ENCODE results near the gene TMPRSS11B.
"Not testable (repeated sequence)": the region's sequence is repeated elsewhere in the genome, so short reads cannot be mapped to it uniquely, and the experiment has no call there.

TMPRSS11B gene, protein sequence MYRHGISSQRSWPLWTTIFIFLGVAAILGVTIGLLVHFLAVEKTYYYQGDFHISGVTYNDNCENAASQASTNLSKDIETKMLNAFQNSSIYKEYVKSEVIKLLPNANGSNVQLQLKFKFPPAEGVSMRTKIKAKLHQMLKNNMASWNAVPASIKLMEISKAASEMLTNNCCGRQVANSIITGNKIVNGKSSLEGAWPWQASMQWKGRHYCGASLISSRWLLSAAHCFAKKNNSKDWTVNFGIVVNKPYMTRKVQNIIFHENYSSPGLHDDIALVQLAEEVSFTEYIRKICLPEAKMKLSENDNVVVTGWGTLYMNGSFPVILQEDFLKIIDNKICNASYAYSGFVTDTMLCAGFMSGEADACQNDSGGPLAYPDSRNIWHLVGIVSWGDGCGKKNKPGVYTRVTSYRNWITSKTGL

DNA sequence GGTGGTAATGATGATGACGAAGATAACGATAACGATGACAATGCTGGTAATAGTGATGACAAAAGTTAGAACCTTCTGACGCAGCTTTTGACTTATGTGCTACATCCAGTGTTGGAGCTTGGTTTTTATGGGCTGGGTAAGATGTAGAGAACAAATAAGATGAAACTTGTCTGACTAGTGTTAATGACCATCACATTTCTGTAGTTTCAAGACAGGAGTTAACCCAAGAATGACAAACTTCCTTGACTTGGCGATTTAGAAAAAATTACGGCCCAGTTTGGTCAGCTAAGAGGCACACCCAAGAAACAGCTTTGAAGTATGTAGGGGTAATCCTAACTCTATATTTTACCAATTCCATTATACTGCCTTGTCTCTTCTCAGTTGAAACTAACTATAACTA lies at the start of gene TMPRSS11B:
Gene TMPRSS11B (minus strand): TSS at position 101 of the 400 bp plus-strand sequence. CDS start 136 bp downstream, outside the sequence.
- Histone ChIP-seq H3K9me3 (ENCODE audit: low read length) (no peaks in the 10 kb centered on the region), H3K36me3 (ENCODE audit: insufficient read depth, low read length) (no peaks in the 10 kb centered on the region), H2AFZ (ENCODE audit: low read depth, low read length) (no peak within 1 kb of the TSS), H3K4me3 (ENCODE audit: low read length) (no peak within 1 kb of the TSS), H3K4me1 (ENCODE audit: insufficient read depth, low read length) (no peaks in the 10 kb centered on the region), H3K27me3 (ENCODE audit: insufficient read depth, low read length) (no peaks in the 10 kb centered on the region)

GRCh38 chr4:68291256-68291655 lies 45.8 kb upstream of the TMPRSS11B start:
- Histone ChIP-seq H3K9me3 (ENCODE audit: low read length) (no peaks in the 10 kb centered on the region), H3K4me3 (ENCODE audit: low read length) (no peak overlapping the region), H3K36me3 (ENCODE audit: insufficient read depth, low read length) (no peaks in the 10 kb centered on the region), H3K4me1 (ENCODE audit: insufficient read depth, low read length) (no peaks in the 10 kb centered on the region), H3K27me3 (ENCODE audit: insufficient read depth, low read length) (no peaks in the 10 kb centered on the region), H2AFZ (ENCODE audit: low read depth, low read length) (no peak overlapping the region)

DNA sequence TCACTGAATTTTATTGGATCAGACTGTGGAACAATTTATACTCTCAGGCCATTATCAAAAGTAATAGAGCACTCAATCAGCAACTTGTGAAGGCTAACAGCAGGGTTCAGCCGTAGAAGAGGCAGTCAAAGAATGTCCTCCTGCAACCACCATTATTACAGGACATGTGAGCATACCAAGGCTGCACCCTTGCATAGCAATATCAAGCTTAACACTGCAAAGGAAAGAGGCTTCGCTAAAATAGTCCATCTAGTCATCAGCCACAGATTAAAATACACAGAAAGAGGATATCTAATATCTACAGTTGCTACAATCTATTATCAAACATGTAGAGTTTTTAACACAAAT lies 42.9 kb upstream of the TMPRSS11B start:
- H3K36me3 ChIP-seq (ENCODE audit: insufficient read depth, low read length) = no peaks in the 10 kb centered on the region
- H3K4me3 ChIP-seq (ENCODE audit: low read length) = no peak overlapping the region
- no peaks in the 10 kb centered on the region for H3K27me3 ChIP-seq (ENCODE audit: insufficient read depth, low read length)
- H2AFZ ChIP-seq (ENCODE audit: low read depth, low read length) = no peak overlapping the region
- no peaks in the 10 kb centered on the region for H3K4me1 ChIP-seq (ENCODE audit: insufficient read depth, low read length)
- H3K9me3 ChIP-seq (ENCODE audit: low read length) = no peaks in the 10 kb centered on the region

DNA sequence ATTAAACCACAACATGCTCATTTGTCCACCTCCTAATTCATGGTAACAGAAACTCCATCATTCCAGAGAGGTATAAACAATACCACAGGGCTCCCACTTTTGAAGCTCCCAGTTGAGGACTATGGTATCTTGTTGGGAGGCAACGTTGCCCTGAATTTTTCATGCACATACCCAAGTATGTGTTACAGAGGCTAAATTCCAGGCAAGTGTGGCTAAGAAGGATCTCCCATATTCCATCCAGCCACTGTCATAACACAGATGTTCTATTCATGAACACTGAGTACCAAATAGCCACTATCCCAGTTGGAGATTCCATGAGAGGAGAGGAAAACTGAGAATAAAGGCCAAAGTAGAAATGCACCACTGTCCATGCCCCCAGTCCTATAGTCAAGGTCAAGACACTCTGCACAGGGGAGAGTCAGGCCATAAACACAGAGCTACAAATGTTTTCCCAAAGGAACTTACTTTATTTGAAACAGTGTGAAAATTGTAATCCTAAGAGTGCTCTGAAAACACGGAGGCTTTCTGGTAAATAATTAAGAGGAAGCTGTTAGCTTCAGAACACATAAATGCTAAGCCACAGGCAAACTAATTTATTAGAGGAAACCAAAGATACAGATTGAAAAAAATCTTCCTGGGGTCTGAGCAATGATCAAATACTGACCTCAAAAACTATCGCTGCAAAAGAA lies 42.4 kb upstream of the TMPRSS11B start:
- Histone ChIP-seq H3K9me3 (ENCODE audit: low read length) (no peaks in the 10 kb centered on the region), H3K4me1 (ENCODE audit: insufficient read depth, low read length) (no peaks in the 10 kb centered on the region), H3K4me3 (ENCODE audit: low read length) (no peak overlapping the region), H3K36me3 (ENCODE audit: insufficient read depth, low read length) (no peaks in the 10 kb centered on the region), H3K27me3 (ENCODE audit: insufficient read depth, low read length) (no peaks in the 10 kb centered on the region), H2AFZ (ENCODE audit: low read depth, low read length) (no peak overlapping the region)

- Histone ChIP-seq H3K36me3 (ENCODE audit: insufficient read depth, low read length) (no peaks in the 10 kb centered on the region), H3K4me3 (ENCODE audit: low read length) (no peak overlapping the region), H2AFZ (ENCODE audit: low read depth, low read length) (no peak overlapping the region), H3K4me1 (ENCODE audit: insufficient read depth, low read length) (no peaks in the 10 kb centered on the region), H3K9me3 (ENCODE audit: low read length) (no peaks in the 10 kb centered on the region), H3K27me3 (ENCODE audit: insufficient read depth, low read length) (no peaks in the 10 kb centered on the region)
Observed at GRCh38 chr4:68283714-68284113, 38.2 kb upstream of the TMPRSS11B start.

DNA sequence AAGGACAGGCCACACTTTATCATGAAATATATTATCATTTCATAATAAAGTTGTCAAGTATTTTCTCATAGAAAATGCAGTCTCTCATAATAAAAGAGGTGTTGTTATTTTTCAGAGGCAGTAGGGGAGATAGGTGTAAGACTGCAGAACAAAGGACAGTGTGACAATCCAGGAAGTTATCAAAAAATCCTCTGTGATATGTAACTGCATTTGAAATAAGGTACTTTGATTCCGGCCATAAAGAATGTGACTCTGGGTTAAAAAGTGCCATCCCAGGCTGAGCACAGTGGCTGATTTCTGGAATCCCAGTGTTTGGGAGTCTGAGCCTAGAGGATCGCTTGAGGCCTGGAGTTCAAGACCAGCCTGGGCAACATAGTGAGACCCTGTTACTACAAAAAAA lies 37.6 kb upstream of the TMPRSS11B start:
- Histone ChIP-seq H3K4me3 (ENCODE audit: low read length) (no peak overlapping the region), H3K36me3 (ENCODE audit: insufficient read depth, low read length) (no peaks in the 10 kb centered on the region), H3K9me3 (ENCODE audit: low read length) (no peaks in the 10 kb centered on the region)

GRCh38 chr4:68281796-68282740 lies 36.6 kb upstream of the TMPRSS11B start:
- H3K4me3 ChIP-seq (ENCODE audit: low read length); H3K36me3 ChIP-seq (ENCODE audit: insufficient read depth, low read length); H3K4me1 ChIP-seq (ENCODE audit: insufficient read depth, low read length); H3K9me3 ChIP-seq (ENCODE audit: low read length); H2AFZ ChIP-seq (ENCODE audit: low read depth, low read length); H3K27me3 ChIP-seq (ENCODE audit: insufficient read depth, low read length): not testable (repeated sequence)

More for the DNA sequence above, 37.6 kb upstream of the TMPRSS11B start:
- Histone ChIP-seq H2AFZ (ENCODE audit: low read depth, low read length) (no peak overlapping the region), H3K27me3 (ENCODE audit: insufficient read depth, low read length) (no peaks in the 10 kb centered on the region), H3K4me1 (ENCODE audit: insufficient read depth, low read length) (no peaks in the 10 kb centered on the region)

- no peak overlapping the region for H2AFZ ChIP-seq (ENCODE audit: low read depth, low read length)
- H3K4me3 ChIP-seq (ENCODE audit: low read length) = no peak overlapping the region
- H3K9me3 ChIP-seq (ENCODE audit: low read length) = no peaks in the 10 kb centered on the region
- peaks cover 9% of the 10 kb centered on the region for H3K4me1 ChIP-seq (ENCODE audit: insufficient read depth, low read length)
- H3K36me3 ChIP-seq (ENCODE audit: insufficient read depth, low read length) = no peaks in the 10 kb centered on the region
- H3K27me3 ChIP-seq (ENCODE audit: insufficient read depth, low read length) = no peaks in the 10 kb centered on the region
Observed at GRCh38 chr4:68278029-68278428, 32.5 kb upstream of the TMPRSS11B start.

GRCh38 chr4:68277627-68278026 lies 32.1 kb upstream of the TMPRSS11B start:
- H3K4me3 ChIP-seq (ENCODE audit: low read length) = no peak overlapping the region
- H3K4me1 ChIP-seq (ENCODE audit: insufficient read depth, low read length) = peaks cover 13% of the 10 kb centered on the region
- no peaks in the 10 kb centered on the region for H3K9me3 ChIP-seq (ENCODE audit: low read length)

DNA sequence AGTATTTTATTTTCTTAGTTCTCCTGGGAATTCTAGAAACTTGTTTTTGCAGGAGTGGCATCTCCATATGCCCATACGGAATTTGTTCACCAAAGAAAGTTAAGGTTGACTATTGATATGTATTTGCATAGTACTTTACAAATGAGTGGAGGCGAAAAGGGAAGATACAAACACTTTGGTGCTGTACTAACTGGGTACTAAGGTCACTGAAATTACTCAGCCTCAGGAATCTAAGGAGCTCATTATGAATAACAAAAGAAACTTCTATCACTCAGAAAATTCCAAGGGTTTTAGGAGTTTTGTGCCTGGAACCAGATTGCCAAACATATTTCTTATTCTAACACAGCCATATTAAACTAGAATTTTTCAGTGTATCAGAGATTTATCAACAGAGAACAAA lies 27.4 kb upstream of the TMPRSS11B start:
- no peak overlapping the region for H2AFZ ChIP-seq (ENCODE audit: low read depth, low read length)
- no peaks in the 10 kb centered on the region for H3K9me3 ChIP-seq (ENCODE audit: low read length)
- H3K4me3 ChIP-seq (ENCODE audit: low read length) = no peak overlapping the region
- H3K4me1 ChIP-seq (ENCODE audit: insufficient read depth, low read length) = peaks cover 18% of the 10 kb centered on the region
- H3K36me3 ChIP-seq (ENCODE audit: insufficient read depth, low read length) = no peaks in the 10 kb centered on the region
- H3K27me3 ChIP-seq (ENCODE audit: insufficient read depth, low read length) = no peaks in the 10 kb centered on the region

More at GRCh38 chr4:68277627-68278026, 32.1 kb upstream of the TMPRSS11B start:
- Histone ChIP-seq H2AFZ (ENCODE audit: low read depth, low read length) (no peak overlapping the region), H3K36me3 (ENCODE audit: insufficient read depth, low read length) (no peaks in the 10 kb centered on the region), H3K27me3 (ENCODE audit: insufficient read depth, low read length) (no peaks in the 10 kb centered on the region)

DNA sequence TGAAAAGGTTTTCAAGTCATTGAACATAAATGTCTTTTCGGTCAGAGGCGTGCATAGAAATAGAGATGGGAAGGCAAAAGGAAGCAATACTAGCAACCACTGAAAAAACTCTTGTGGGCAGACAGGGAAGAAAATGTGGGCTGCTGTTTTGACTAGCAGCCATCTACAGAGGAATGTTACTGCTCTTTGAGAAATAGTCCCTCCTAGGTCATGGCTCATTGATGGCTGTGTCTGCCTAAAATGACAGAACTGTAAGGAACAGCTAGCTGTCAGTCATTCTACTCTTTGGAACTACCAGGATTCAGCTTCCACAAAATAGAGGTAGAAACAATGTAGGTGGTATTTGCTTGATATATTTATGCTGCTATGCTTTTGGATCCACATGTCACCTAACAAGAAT lies 26.9 kb upstream of the TMPRSS11B start:
- Histone ChIP-seq H3K9me3 (ENCODE audit: low read length) (no peaks in the 10 kb centered on the region), H3K4me3 (ENCODE audit: low read length) (no peak overlapping the region), H3K4me1 (ENCODE audit: insufficient read depth, low read length) (peaks cover 18% of the 10 kb centered on the region)

DNA sequence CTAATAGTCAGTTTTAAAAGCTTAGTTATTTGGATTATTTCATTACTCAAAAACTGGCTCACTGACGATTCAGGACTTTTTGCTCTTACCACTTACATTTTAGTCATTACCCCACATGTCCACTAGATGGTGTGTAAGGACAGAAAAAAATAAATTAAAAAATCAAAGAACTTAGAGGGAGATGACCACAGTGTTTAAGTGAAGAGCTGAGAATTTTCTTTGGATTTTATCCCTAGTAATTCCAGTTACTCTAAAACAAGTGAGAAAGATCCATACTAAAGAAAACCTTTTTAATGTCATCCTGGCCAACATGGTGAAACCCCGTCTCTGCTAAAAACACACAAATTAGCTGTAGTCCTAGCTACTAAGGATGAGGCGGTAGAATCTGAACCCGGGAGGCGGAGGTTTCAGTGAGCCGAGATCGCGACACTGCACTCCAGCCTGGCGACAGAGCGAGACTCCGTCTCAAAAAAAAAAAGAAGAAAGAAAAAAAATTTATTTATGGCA lies 26.4 kb upstream of the TMPRSS11B start:
- Histone ChIP-seq H3K27me3 (ENCODE audit: insufficient read depth, low read length) (no peaks in the 10 kb centered on the region), H2AFZ (ENCODE audit: low read depth, low read length) (no peak overlapping the region), H3K4me1 (ENCODE audit: insufficient read depth, low read length) (peaks cover 18% of the 10 kb centered on the region), H3K36me3 (ENCODE audit: insufficient read depth, low read length) (no peaks in the 10 kb centered on the region), H3K9me3 (ENCODE audit: low read length) (no peaks in the 10 kb centered on the region), H3K4me3 (ENCODE audit: low read length) (no peak overlapping the region)

More for the DNA sequence above, 26.9 kb upstream of the TMPRSS11B start:
- Histone ChIP-seq H2AFZ (ENCODE audit: low read depth, low read length) (no peak overlapping the region), H3K36me3 (ENCODE audit: insufficient read depth, low read length) (no peaks in the 10 kb centered on the region), H3K27me3 (ENCODE audit: insufficient read depth, low read length) (no peaks in the 10 kb centered on the region)
